Keratinocyte (primary cell): ENCODE measurements around the gene ABCA4. TPM values are rescaled to one million over a fixed set of nuclear protein-coding genes. Genes with fewer than 3 reads are reported as not detected.
"Not testable (repeated sequence)": the region's sequence is repeated elsewhere in the genome, so short reads cannot be mapped to it uniquely, and the experiment has no call there.

ENCODE experiments used
- DNase-seq: peaks from one replicate; pipeline ENCODE4 v3.0.0-alpha.2; 2011; ENCODE audit warnings: low read depth, missing footprints, low spot score
- FAIRE-seq: peaks from 2 replicates; lab custom pipeline; 2011; peaks lifted over from hg19 to GRCh38; lab: Jason Lieb, UNC
- H2AFZ ChIP-seq: 2 replicates; pipeline ENCODE4 v1.6.0; 2012; ENCODE audit warnings: low read length, control low read depth, inconsistent platforms; ENCODE audit not compliant: control insufficient read depth
- H3K27ac ChIP-seq: 2 replicates; pipeline ENCODE4 v1.5.1; 2011; ENCODE audit warnings: low read length; ENCODE audit not compliant: control insufficient read depth, insufficient read depth
- H3K27me3 ChIP-seq: 3 replicates; pipeline ENCODE4 v1.6.0; 2011; ENCODE audit warnings: low read length; ENCODE audit not compliant: control insufficient read depth, insufficient read depth; ENCODE audit errors: extremely low read depth
- H3K36me3 ChIP-seq, 2 experiments: 2 replicates in 1 of 2; 3 replicates in 1 of 2; pipeline ENCODE4 v1.5.1; 2011; ENCODE audit warnings: low read length in 2 of 2, mild to moderate bottlenecking in 1 of 2; ENCODE audit not compliant: control insufficient read depth in 2 of 2, insufficient read depth in 2 of 2; ENCODE audit errors: extremely low read depth in 1 of 2
- H3K4me1 ChIP-seq: 3 replicates; pipeline ENCODE4 v1.5.1; 2011; ENCODE audit warnings: low read length; ENCODE audit not compliant: control insufficient read depth, insufficient read depth; ENCODE audit errors: extremely low read depth
- H3K4me2 ChIP-seq: 3 replicates; pipeline ENCODE4 v1.6.0; 2011; ENCODE audit warnings: low read depth, low read length; ENCODE audit not compliant: control insufficient read depth, insufficient read depth; ENCODE audit errors: extremely low read depth
- H3K4me3 ChIP-seq, 3 experiments: fragments of 200-600 bp in 1 of 3; sonication (generic) in 1 of 3; 2 replicates in 2 of 3; 3 replicates in 1 of 3; pipeline ENCODE4 v1.5.1; 2011 to 2016; ENCODE audit warnings: low read length in 3 of 3, mild to moderate bottlenecking in 3 of 3, control low read depth in 2 of 3, inconsistent platforms in 1 of 3, low read depth in 1 of 3, mixed read lengths in 1 of 3, mixed run types in 1 of 3, moderate library complexity in 1 of 3; ENCODE audit not compliant: control insufficient read depth in 2 of 3, insufficient read depth in 2 of 3; ENCODE audit errors: extremely low read depth in 1 of 3
- H3K79me2 ChIP-seq: 2 replicates; pipeline ENCODE4 v1.6.0; 2012; ENCODE audit warnings: low read length; ENCODE audit not compliant: control insufficient read depth, insufficient read depth
- H3K9ac ChIP-seq: 3 replicates; pipeline ENCODE4 v1.6.0; 2011; ENCODE audit warnings: low read length; ENCODE audit not compliant: control insufficient read depth, insufficient read depth; ENCODE audit errors: extremely low read depth
- H3K9me1 ChIP-seq: 3 replicates; pipeline ENCODE4 v1.6.0; 2011; ENCODE audit warnings: low read length; ENCODE audit not compliant: control insufficient read depth, insufficient read depth; ENCODE audit errors: extremely low read depth
- H3K9me3 ChIP-seq: 2 replicates; pipeline ENCODE4 v1.5.1; 2012; ENCODE audit warnings: low read depth, low read length; ENCODE audit not compliant: control insufficient read depth
- H4K20me1 ChIP-seq: 3 replicates; pipeline ENCODE4 v1.6.0; 2011; ENCODE audit warnings: low read length; ENCODE audit not compliant: control insufficient read depth, insufficient read depth; ENCODE audit errors: extremely low read depth
- EZH2 ChIP-seq: IDR thresholded peaks from one replicate; pipeline ENCODE4 v1.6.1; 2012; ENCODE audit warnings: inconsistent platforms, mild to moderate bottlenecking, low read length, moderate library complexity
- dilution Hi-C: fragments of 300-500 bp; cut with MboI; formaldehyde crosslinking; loops from one replicate; pipeline ENCODE4 v1.7.0; 2020; ENCODE audit warnings: low sequenced_read_pairs; ENCODE audit not compliant: extremely low pct_ligation_motif_present
- polyA plus RNA-seq, 5 experiments: library from polyadenylated mRNA; depleted of rRNA in 3 of 5; stranded (reverse) in 3 of 5; stranded (forward) in 1 of 5; unstranded in 1 of 5; fragments of >200 nt; gene quantifications; 1 replicate in 1 of 5; 2 replicates in 3 of 5; 3 replicates in 1 of 5; pipeline versions ENCODE4 v1.2.1 to v1.2.3, GENCODE V29; 2011 to 2012; ENCODE audit warnings: missing spikeins in 2 of 5, low read depth in 1 of 5, low replicate concordance in 1 of 5
- TF ChIP-seq, protein P1 (sequence below), 3 experiments: IDR thresholded peaks in 1 of 3; conservative IDR thresholded peaks in 1 of 3; optimal IDR thresholded peaks in 1 of 3; 2 replicates in 2 of 3; 3 replicates in 1 of 3; pipeline versions ENCODE3 to v1.5.1; 2011; ENCODE audit warnings: low read length in 3 of 3, mild to moderate bottlenecking in 3 of 3, moderate library complexity in 2 of 3, control low read depth in 1 of 3, inconsistent platforms in 1 of 3; ENCODE audit not compliant: insufficient read depth in 2 of 3; ENCODE audit errors: extremely low read depth in 1 of 3

Gene ABCA4
- polyA plus RNA-seq, 1 donor (not counting 4 experiments of a cell fraction or from before 2014, with no cell fraction given): 0.04 TPM

GRCh38 chr1:93992190-93992589 lies 128.8 kb downstream of the ABCA4 start:
- H4K20me1 ChIP-seq: no peaks in the 10 kb centered on the region
- H3K36me3 ChIP-seq: no peaks in the 10 kb centered on the region
- DNase-seq (no peak), FAIRE-seq (no peak)
- H3K4me3 ChIP-seq: no peak overlapping the region
- peaks cover 64% of the 10 kb centered on the region for H3K4me1 ChIP-seq
- dilution Hi-C loops: no loop called here
- no peak overlapping the region for H3K9ac ChIP-seq
- no peak for TF ChIP-seq EZH2
- TF ChIP-seq, protein P1, sequence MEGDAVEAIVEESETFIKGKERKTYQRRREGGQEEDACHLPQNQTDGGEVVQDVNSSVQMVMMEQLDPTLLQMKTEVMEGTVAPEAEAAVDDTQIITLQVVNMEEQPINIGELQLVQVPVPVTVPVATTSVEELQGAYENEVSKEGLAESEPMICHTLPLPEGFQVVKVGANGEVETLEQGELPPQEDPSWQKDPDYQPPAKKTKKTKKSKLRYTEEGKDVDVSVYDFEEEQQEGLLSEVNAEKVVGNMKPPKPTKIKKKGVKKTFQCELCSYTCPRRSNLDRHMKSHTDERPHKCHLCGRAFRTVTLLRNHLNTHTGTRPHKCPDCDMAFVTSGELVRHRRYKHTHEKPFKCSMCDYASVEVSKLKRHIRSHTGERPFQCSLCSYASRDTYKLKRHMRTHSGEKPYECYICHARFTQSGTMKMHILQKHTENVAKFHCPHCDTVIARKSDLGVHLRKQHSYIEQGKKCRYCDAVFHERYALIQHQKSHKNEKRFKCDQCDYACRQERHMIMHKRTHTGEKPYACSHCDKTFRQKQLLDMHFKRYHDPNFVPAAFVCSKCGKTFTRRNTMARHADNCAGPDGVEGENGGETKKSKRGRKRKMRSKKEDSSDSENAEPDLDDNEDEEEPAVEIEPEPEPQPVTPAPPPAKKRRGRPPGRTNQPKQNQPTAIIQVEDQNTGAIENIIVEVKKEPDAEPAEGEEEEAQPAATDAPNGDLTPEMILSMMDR (optimal IDR thresholded peaks at IDR 0.05 in 1 of 3, IDR thresholded peaks at IDR 0.05 in 1 of 3, conservative IDR thresholded peaks at IDR 0.05 in 1 of 3; ENCODE audit: extremely low read depth in 1 of 3, insufficient read depth in 2 of 3, low read length in 3 of 3): no peak
- H3K9me3 ChIP-seq: no peaks in the 10 kb centered on the region
- H3K27me3 ChIP-seq: no peaks in the 10 kb centered on the region
- no peak overlapping the region for H2AFZ ChIP-seq
- no peak overlapping the region for H3K27ac ChIP-seq
- no peak overlapping the region for H3K4me2 ChIP-seq
- no peaks in the 10 kb centered on the region for H3K79me2 ChIP-seq
- no peaks in the 10 kb centered on the region for H3K9me1 ChIP-seq

GRCh38 chr1:93991271-93991670 lies 129.7 kb downstream of the ABCA4 start:
- Histone ChIP-seq H3K4me2 (no peak overlapping the region), H3K9me3 (no peaks in the 10 kb centered on the region), H3K9me1 (no peaks in the 10 kb centered on the region), H3K27ac (no peak overlapping the region), H3K36me3 (no peaks in the 10 kb centered on the region), H4K20me1 (no peaks in the 10 kb centered on the region), H3K4me1 (peaks cover 67% of the 10 kb centered on the region), H3K79me2 (no peaks in the 10 kb centered on the region), H3K4me3 (no peak overlapping the region), H2AFZ (no peak overlapping the region), H3K27me3 (no peaks in the 10 kb centered on the region), H3K9ac (no peak overlapping the region)
- dilution Hi-C loops: no loop called here
- TF ChIP-seq EZH2: no peak
- TF ChIP-seq, protein P1 (optimal IDR thresholded peaks at IDR 0.05 in 1 of 3, IDR thresholded peaks at IDR 0.05 in 1 of 3, conservative IDR thresholded peaks at IDR 0.05 in 1 of 3; ENCODE audit: extremely low read depth in 1 of 3, insufficient read depth in 2 of 3, low read length in 3 of 3): no peak
- DNase-seq (no peak), FAIRE-seq (no peak)

DNA sequence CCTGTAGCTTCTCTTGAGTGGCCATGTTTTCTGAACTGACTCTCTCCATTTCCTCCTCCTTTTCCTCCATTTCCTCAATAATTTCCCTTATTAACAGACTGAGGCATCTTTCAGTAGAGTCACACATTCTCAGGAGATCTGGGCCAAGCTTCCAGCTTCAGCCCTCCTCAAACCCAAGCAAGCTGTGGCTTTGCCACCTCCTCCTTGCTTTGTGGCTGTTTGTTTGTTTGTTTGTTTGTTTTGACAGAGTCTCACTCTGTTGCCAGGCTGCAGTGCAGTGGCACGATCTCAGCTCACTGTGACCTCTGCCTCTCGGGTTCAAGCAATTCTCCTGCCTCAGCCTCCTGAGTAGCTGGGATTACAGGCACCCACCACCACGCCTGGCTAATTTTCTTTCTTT lies 130.5 kb downstream of the ABCA4 start:
- H4K20me1 ChIP-seq, DNase-seq, H3K9me1 ChIP-seq, H3K27ac ChIP-seq, H3K9ac ChIP-seq, H3K36me3 ChIP-seq, H2AFZ ChIP-seq, dilution Hi-C loops, H3K27me3 ChIP-seq, H3K79me2 ChIP-seq, H3K9me3 ChIP-seq, FAIRE-seq, H3K4me3 ChIP-seq, H3K4me2 ChIP-seq: not testable (repeated sequence)
- H3K4me1 ChIP-seq: peaks cover 61% of the 10 kb centered on the region
